ENCODE data around the gene TECPR2.

TECPR2 gene

GRCh38 chr14:102387086-102387485, 24.3 kb downstream of the TECPR2 start:
- no peak for DNase-seq

- no peak for DNase-seq
Measured at GRCh38 chr14:102389246-102389645, 26.5 kb downstream of the TECPR2 start.

- DNase-seq = no peak
Measured at GRCh38 chr14:102390064-102390855, 27.5 kb downstream of the TECPR2 start.

GRCh38 chr14:102392506-102392905, 29.8 kb downstream of the TECPR2 start:
- DNase-seq = peak; percentile 12

- DNase-seq = no peak
Measured at GRCh38 chr14:102394717-102395375, 32.1 kb downstream of the TECPR2 start.

GRCh38 chr14:102396521-102396920, 33.8 kb downstream of the TECPR2 start:
- DNase-seq = no peak

- DNase-seq = no peak
Measured at GRCh38 chr14:102403028-102403427, 40.3 kb downstream of the TECPR2 start.

GRCh38 chr14:102407258-102407657, 44.5 kb downstream of the TECPR2 start:
- no peak for DNase-seq

GRCh38 chr14:102408724-102409123, 46.0 kb downstream of the TECPR2 start:
- DNase-seq = no peak

GRCh38 chr14:102415671-102416070, 52.9 kb downstream of the TECPR2 start:
- DNase-seq = no peak

GRCh38 chr14:102417001-102417431, 54.3 kb downstream of the TECPR2 start:
- no peak for DNase-seq

GRCh38 chr14:102417646-102418045, 54.9 kb downstream of the TECPR2 start:
- no peak for DNase-seq

- DNase-seq = no peak
Measured at GRCh38 chr14:102418169-102418852, 55.6 kb downstream of the TECPR2 start.

- DNase-seq = no peak
Measured at GRCh38 chr14:102418853-102419240, 56.1 kb downstream of the TECPR2 start.

- no peak for DNase-seq
Measured at GRCh38 chr14:102419276-102419675, 56.5 kb downstream of the TECPR2 start.

- no peak for DNase-seq
Measured at GRCh38 chr14:102419716-102420115, 57.0 kb downstream of the TECPR2 start.

GRCh38 chr14:102421411-102422057, 58.8 kb downstream of the TECPR2 start:
- no peak for DNase-seq

- no peak for DNase-seq
Measured at GRCh38 chr14:102424520-102424919, 61.8 kb downstream of the TECPR2 start.

- DNase-seq = no peak
Measured at GRCh38 chr14:102424923-102425322, 62.2 kb downstream of the TECPR2 start.

- DNase-seq = no peak
Measured at GRCh38 chr14:102426796-102427195, 64.1 kb downstream of the TECPR2 start.

- no peak for DNase-seq
Measured at GRCh38 chr14:102427642-102428041, 64.9 kb downstream of the TECPR2 start.

- DNase-seq = no peak
Measured at GRCh38 chr14:102430212-102430908, 67.6 kb downstream of the TECPR2 start.

- DNase-seq = no peak
Measured at GRCh38 chr14:102431751-102432150, 69.0 kb downstream of the TECPR2 start.
